Measurements from ENCODE around the gene EXOC6. TPM values are rescaled to one million over a fixed set of nuclear protein-coding genes. Genes with fewer than 3 reads are reported as not detected.
A peak's percentile ranks its signal among the peaks of the same experiment; 100 is the strongest.

Gene EXOC6, protein sequence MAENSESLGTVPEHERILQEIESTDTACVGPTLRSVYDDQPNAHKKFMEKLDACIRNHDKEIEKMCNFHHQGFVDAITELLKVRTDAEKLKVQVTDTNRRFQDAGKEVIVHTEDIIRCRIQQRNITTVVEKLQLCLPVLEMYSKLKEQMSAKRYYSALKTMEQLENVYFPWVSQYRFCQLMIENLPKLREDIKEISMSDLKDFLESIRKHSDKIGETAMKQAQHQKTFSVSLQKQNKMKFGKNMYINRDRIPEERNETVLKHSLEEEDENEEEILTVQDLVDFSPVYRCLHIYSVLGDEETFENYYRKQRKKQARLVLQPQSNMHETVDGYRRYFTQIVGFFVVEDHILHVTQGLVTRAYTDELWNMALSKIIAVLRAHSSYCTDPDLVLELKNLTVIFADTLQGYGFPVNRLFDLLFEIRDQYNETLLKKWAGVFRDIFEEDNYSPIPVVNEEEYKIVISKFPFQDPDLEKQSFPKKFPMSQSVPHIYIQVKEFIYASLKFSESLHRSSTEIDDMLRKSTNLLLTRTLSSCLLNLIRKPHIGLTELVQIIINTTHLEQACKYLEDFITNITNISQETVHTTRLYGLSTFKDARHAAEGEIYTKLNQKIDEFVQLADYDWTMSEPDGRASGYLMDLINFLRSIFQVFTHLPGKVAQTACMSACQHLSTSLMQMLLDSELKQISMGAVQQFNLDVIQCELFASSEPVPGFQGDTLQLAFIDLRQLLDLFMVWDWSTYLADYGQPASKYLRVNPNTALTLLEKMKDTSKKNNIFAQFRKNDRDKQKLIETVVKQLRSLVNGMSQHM
- 2.5 TPM for polyA plus RNA-seq (2013, experiment 1 of 2; ENCODE audit: insufficient read length)
- polyA plus RNA-seq (2013, experiment 2 of 2; ENCODE audit: insufficient read length), result 2.6 TPM

- peak; percentile 72 for DNase-seq
These were observed at the start of gene EXOC6 for GRCh38 chr10:92848441-92849233. Gene EXOC6 (plus strand): TSS chr10:92848520. CDS start chr10:92848534, 14 bp downstream.

DNA sequence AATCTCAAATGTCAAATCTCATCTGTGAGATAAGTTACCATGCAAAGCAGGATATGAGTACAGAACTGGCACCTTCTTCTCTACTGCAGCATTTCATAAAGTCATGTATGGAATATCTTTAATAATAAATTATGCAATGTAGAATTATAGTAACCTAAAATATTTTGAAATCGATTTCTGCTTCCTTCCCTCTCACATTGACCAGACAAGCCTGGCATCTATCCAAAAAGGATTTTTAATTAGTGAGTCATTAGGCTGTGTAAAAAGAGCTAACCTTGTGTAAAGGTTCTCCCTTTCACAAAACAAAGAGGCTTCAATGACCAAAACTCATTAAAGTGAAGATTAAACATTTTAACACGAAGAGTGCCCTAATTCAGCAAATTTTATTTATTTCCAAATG, 48.8 kb upstream of the EXOC6 start:
- DNase-seq, result peak; percentile 3

DNA sequence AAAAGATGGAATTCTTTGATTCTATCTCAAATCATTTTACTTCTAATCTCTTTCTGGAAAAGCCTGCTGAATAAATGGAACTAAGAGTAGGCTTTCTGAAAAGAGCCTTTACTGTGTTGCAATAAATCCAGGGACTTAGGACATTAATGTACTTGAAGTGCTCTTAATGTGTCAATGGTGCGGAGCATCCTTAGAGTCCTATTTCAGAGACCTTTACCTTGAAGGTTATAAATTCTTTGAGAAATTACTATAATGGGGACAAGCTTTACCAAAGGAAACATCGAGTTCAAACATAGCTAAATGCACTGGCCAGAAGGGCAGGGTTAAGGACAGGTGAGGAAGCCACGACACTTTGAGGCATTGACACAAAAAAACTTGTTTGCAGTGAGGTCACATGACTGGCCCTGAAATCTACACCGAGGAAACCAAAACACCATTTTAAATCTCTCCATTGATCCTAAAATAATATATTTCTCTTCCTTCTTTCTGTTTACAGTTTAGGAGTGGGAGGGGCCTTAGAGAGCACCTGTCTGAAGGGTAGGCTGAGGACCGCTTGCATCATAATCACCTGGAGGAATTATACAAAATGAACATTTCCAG, 48.1 kb upstream of the EXOC6 start:
- DNase-seq, result no peak

- no peak for DNase-seq
These were observed 46.1 kb upstream of the EXOC6 start for GRCh38 chr10:92801978-92802872.

DNA sequence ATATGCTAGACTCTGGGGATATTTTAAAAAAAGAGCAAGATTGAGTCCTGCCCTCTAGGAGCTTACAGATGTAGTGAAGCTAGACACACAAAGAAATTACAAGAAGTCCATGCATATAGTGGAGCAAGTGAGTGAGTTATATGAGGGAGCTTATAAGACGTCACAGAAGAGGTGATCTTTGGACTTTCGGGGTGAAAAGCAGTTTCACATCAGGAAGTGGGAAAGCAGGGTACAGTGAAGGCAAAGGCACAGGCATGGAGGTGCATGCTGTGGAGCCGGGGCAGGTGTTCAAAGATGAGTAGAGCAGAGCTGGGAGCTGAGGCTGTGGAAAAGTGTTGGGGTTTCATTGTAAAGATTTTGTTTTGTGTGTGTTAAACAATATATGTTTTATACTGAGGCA, 38.5 kb upstream of the EXOC6 start:
- no peak for DNase-seq

GRCh38 chr10:92810934-92811532, 37.3 kb upstream of the EXOC6 start:
- no peak for DNase-seq

DNA sequence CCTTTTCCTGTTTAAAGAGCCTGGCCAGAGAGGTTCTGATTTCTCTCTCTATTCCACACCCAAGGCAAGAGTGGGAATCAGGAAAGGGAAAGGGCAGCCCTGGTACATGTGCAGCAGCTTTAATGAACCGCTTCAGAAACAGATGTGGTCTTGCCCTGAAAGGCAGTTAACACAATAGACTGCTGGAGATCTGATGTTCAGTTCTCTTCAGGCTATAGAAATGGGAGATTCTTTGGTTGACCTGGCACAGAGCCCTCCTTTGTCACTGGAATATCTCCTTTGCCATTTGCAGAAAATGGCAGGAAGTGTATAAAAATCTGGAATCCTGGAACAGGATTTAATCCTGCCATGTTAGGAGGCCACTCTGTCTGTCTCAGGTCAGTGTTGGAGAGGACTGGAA, 36.3 kb upstream of the EXOC6 start:
- DNase-seq, result no peak

DNA sequence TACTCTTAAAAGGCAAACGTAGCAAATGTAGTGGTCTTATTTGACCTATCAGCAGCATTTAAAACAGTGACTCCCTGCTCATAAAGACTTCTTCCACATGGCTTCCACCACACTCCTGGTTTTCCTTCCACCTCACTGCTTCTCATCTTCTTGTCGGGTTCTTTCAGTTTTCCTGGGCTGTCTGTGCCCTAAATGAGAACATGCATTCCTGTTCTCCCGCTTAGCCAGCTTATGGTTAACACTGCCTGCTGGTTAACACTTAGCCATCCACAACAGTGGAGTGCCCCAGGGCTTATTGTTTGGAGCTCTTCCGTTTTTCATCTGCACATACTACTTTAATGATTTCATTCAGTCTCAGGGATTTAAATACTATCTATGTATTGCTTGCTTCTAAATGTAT, 34.3 kb upstream of the EXOC6 start:
- DNase-seq, result no peak

- DNase-seq, result no peak
These were observed 33.5 kb upstream of the EXOC6 start for GRCh38 chr10:92814790-92815189.

DNA sequence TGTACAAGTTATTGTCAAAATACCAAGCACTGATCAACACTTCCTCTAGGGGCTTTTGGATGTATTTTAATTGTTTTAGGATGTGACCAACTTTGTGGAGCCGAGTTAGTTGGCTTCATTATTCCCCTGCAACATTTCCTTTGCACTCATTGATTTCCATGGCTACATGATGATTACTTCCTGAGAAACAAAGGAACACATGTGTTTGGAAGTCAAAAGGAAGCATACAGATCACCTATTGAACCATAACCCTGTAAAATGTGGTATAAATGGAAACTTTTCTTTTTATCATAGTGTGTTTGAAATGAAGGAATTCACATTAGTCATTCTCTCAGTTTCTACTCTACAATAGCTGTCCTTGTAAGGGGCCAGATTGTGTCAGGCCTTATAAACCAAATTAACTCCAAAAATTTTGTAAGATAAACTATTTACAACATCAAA, 32.2 kb upstream of the EXOC6 start:
- peak; percentile 18 for DNase-seq

- peak; percentile 76 for DNase-seq
These were observed 26.2 kb upstream of the EXOC6 start for GRCh38 chr10:92822060-92822634.

- no peak for DNase-seq
These were observed 25.4 kb upstream of the EXOC6 start for GRCh38 chr10:92822964-92823363.

GRCh38 chr10:92826061-92826460, 22.3 kb upstream of the EXOC6 start:
- DNase-seq, result no peak

- DNase-seq, result no peak
These were observed 21.8 kb upstream of the EXOC6 start for GRCh38 chr10:92826504-92826903.

DNA sequence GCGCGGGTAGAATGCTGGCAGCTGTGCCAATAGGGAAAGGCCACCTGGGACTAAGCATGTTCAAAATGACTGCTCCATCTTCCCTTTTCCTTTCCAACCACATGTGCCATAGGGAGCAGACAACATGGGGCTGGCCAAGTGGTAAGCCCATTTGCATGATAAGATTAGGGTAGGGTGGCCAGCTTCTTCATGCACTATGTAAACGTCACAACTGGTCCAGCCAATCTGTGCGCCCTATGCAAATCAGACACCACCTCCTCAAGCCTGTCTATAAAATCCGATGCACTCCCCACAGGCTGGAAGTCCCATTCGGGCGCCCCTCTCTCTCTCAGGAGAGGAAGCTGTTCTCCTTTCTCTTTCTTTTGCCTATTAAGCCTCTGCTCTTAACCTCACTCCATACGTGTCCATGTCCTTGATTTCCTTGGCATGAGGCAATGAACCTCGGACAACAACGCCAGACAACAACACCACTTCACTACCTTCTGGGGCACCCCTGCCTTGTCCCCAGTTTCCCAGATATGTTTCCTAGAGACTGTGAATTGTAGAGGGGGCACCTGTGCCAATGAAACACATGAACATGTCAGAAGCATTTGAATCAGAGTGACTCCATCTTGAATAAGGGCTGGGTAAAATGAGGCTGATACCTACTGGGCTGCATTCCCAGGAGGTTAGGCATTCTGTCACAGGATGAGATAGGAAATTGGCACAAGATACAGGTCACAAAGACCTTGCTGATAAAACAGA, 19.1 kb upstream of the EXOC6 start:
- DNase-seq, result no peak

DNA sequence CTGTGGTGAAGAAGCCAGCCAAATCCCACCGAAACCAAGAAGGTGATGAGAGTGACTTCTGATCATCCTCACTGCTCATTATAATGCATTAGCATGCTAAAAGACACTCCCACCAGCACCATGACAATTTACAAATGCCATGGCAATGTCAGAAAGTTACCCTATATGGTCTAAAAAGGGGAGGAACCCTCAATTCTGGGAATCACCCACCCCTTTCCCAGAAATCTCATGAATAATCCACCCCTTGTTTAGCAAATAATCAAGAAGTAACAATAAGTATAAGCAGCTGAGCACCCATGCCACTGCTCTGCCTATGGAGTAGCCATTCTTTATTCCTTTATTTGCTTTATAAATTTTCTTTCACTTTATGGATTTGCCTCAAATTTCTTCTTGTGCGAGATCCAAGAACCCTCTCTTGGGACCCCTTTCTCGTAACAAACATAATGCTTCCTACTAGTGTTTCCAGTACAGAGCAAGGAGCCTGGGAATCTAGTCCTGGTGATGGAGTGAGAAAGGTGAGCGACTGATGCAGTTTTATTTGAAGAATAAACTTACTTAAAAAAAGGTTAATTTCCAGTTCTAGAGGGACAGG, 18.4 kb upstream of the EXOC6 start:
- DNase-seq, result no peak

GRCh38 chr10:92830478-92831389, 17.6 kb upstream of the EXOC6 start:
- DNase-seq, result no peak

GRCh38 chr10:92832121-92832520, 16.2 kb upstream of the EXOC6 start:
- DNase-seq, result no peak

All from fibroblast of skin of abdomen (primary cell).